GM23338 (cell line): ENCODE data around the gene ANP32A. TPM values are rescaled to one million over a fixed set of nuclear protein-coding genes. Genes with fewer than 3 reads are reported as not detected.
"Not testable (repeated sequence)": the region's sequence is repeated elsewhere in the genome, so short reads cannot be mapped to it uniquely, and the experiment has no call there.

Experiments used
- ATAC-seq: fragments of 200-7000 bp; cut with Tn5 transposase; 3 replicates; pipeline ENCODE4 v1.9.1; 2020
- DNase-seq: peaks from one replicate; pipeline ENCODE4 v3.0.0-alpha.2; 2015; ENCODE audit warnings: low spot score
- H2AFZ ChIP-seq: fragments of 200-600 bp; sonication (generic); 2 replicates; pipeline ENCODE4 v1.8.0; 2016; ENCODE audit warnings: antibody characterized with exemption, mild to moderate bottlenecking, moderate library complexity
- H3F3A ChIP-seq: fragments of 200-600 bp; sonication (generic); replicated peaks from 2 replicates; pipeline ENCODE4 v1.8.0; 2017; ENCODE audit warnings: antibody characterized with exemption, mixed run types, low read depth
- H3K27ac ChIP-seq: fragments of 200-600 bp; sonication (generic); 2 replicates; pipeline ENCODE4 v1.6.1; 2016; ENCODE audit warnings: low read depth
- H3K27me3 ChIP-seq: fragments of 200-600 bp; sonication (generic); 2 replicates; pipeline ENCODE4 v1.8.0; 2016; ENCODE audit warnings: mild to moderate bottlenecking, mixed run types, moderate library complexity; ENCODE audit not compliant: insufficient read depth
- H3K36me3 ChIP-seq: fragments of 200-600 bp; sonication (generic); 2 replicates; pipeline ENCODE4 v1.8.0; 2016; ENCODE audit warnings: mild to moderate bottlenecking; ENCODE audit not compliant: insufficient read depth
- H3K4me1 ChIP-seq: fragments of 200-600 bp; sonication (generic); 2 replicates; pipeline ENCODE4 v1.8.0; 2016; ENCODE audit warnings: mild to moderate bottlenecking, moderate library complexity; ENCODE audit not compliant: insufficient read depth
- H3K4me2 ChIP-seq: fragments of 200-600 bp; sonication (generic); 2 replicates; pipeline ENCODE4 v1.7.1; 2017; ENCODE audit warnings: mixed run types
- H3K4me3 ChIP-seq: fragments of 200-600 bp; sonication (generic); 2 replicates; pipeline ENCODE4 v1.6.1; 2016; ENCODE audit warnings: mixed run types
- H3K79me2 ChIP-seq: fragments of 200-600 bp; sonication (generic); replicated peaks from 2 replicates; pipeline ENCODE4 v1.8.0; 2017; ENCODE audit warnings: mild to moderate bottlenecking; ENCODE audit not compliant: insufficient read depth
- H3K9me2 ChIP-seq: fragments of 200-600 bp; sonication (generic); 2 replicates; pipeline ENCODE4 v1.8.0; 2017; ENCODE audit not compliant: insufficient read depth
- H4K20me1 ChIP-seq: fragments of 200-600 bp; sonication (generic); replicated peaks from 2 replicates; pipeline ENCODE4 v1.8.0; 2017; ENCODE audit warnings: mild to moderate bottlenecking; ENCODE audit not compliant: insufficient read depth
- H3K27ac Mint-ChIP-seq: 2 replicates; pipeline ENCODE4 v1.8.0; 2020; ENCODE audit warnings: inconsistent platforms, mild to moderate bottlenecking, moderate library complexity, mixed read lengths
- H3K27me3 Mint-ChIP-seq: 3 replicates; pipeline ENCODE4 v1.8.0; 2022; ENCODE audit warnings: low read depth, mild to moderate bottlenecking, moderate library complexity, mixed read lengths, inconsistent platforms; ENCODE audit not compliant: insufficient read depth, poor library complexity
- H3K36me3 Mint-ChIP-seq: 3 replicates; pipeline ENCODE4 v1.8.0; 2021; ENCODE audit warnings: low read depth, mild to moderate bottlenecking, inconsistent platforms, moderate library complexity, mixed read lengths
- H3K4me1 Mint-ChIP-seq: 3 replicates; pipeline ENCODE4 v1.8.0; 2020; ENCODE audit warnings: mild to moderate bottlenecking, inconsistent platforms, mixed read lengths
- H3K4me3 Mint-ChIP-seq: 3 replicates; pipeline ENCODE4 v1.8.0; 2021; ENCODE audit warnings: moderate library complexity, mild to moderate bottlenecking, inconsistent platforms, mixed read lengths
- H3K9me3 Mint-ChIP-seq: 3 replicates; pipeline ENCODE4 v1.8.0; 2020; ENCODE audit warnings: moderate library complexity, mild to moderate bottlenecking, inconsistent platforms, mixed read lengths
- CREB1 ChIP-seq: fragments of 250-450 bp; sonication (Bioruptor Pico); IDR thresholded peaks from 2 replicates; pipeline ENCODE4 v1.5.0; 2020; ENCODE audit warnings: low read depth, mild to moderate bottlenecking, moderate library complexity
- CTCF ChIP-seq, 2 experiments: fragments of 200-600 bp in 1 of 2; sonication (generic) in 1 of 2; conservative IDR thresholded peaks; 2 replicates each; pipeline versions ENCODE4 v1.5.1 to v1.6.1; 2016 to 2017; ENCODE audit warnings: antibody characterized with exemption in 2 of 2, low read depth in 2 of 2, mild to moderate bottlenecking in 2 of 2, moderate library complexity in 1 of 2
- EZH2 ChIP-seq: fragments of 200-600 bp; sonication (generic); IDR thresholded peaks from one replicate; pipeline ENCODE4 v1.8.0; 2017; ENCODE audit warnings: antibody characterized with exemption, mild to moderate bottlenecking, low read depth; ENCODE audit not compliant: unreplicated experiment
- JUNB ChIP-seq: IDR thresholded peaks from one replicate; pipeline ENCODE4 v1.6.1; 2016; ENCODE audit warnings: antibody characterized with exemption; ENCODE audit not compliant: unreplicated experiment
- NANOG ChIP-seq: IDR thresholded peaks from 2 replicates; pipeline ENCODE4 v1.6.1; 2016; ENCODE audit warnings: antibody characterized with exemption, borderline replicate concordance
- POLR2AphosphoS5 ChIP-seq: IDR thresholded peaks from 2 replicates; pipeline ENCODE4 v1.6.1; 2016; ENCODE audit warnings: antibody characterized with exemption, low read depth
- REST ChIP-seq: IDR thresholded peaks from one replicate; pipeline ENCODE4 v1.6.1; 2018; ENCODE audit warnings: antibody characterized with exemption; ENCODE audit not compliant: unreplicated experiment
- STAT1 ChIP-seq: IDR thresholded peaks from one replicate; pipeline ENCODE4 v1.6.1; 2016; ENCODE audit warnings: antibody characterized with exemption; ENCODE audit not compliant: unreplicated experiment
- ZNF114 ChIP-seq: fragments of 250-450 bp; sonication (Bioruptor Pico); IDR thresholded peaks from 2 replicates; pipeline ENCODE4 v1.5.0; 2020; ENCODE audit warnings: mild to moderate bottlenecking, moderate library complexity
- ZNF331 ChIP-seq: fragments of 250-450 bp; sonication (Bioruptor Pico); IDR thresholded peaks from 2 replicates; pipeline ENCODE4 v1.5.0; 2020; ENCODE audit warnings: low read depth, mild to moderate bottlenecking, moderate library complexity
- polyA plus RNA-seq: library from polyadenylated mRNA; unstranded; fragments of >200 nt; fragmentation: Nextera tagmentation; extraction: Ambion mirVana; gene quantifications from 2 replicates; pipeline ENCODE4 v1.2.1, GENCODE V29; 2016
- total RNA-seq: library from RNA; depleted of rRNA; stranded (reverse); fragments of >200 nt; shearing (Covaris generic); gene quantifications from 2 replicates; pipeline ENCODE4 v1.2.3, GENCODE V29; 2014
- TF ChIP-seq, protein P1 (sequence below): IDR thresholded peaks from 2 replicates; pipeline ENCODE4 v1.6.1; 2016; ENCODE audit warnings: antibody characterized with exemption

The ANP32A gene
- total and polyA plus RNA-seq, 2 experiments from 2014 or later = 204 to 304 TPM

DNA sequence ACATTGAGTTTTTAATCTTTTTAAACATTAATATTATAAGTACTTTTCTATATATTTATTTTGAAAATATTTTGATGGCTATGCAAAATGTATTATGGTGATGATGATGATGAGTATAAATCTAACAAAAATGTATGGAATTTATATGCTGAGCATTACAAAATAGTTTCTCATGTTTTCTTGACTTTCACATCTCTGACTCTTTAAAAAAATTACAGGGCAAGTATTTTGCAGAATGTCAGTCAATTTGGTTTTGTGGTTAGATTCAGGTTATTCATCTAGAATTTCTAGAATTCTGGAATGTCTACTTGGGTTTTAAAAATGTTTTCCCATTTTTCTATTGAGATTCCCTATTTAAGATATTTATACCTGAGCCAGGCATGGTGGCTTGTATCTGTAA is 41.7 kb upstream of the ANP32A start (continued):
- no peak for TF ChIP-seq EZH2

DNA sequence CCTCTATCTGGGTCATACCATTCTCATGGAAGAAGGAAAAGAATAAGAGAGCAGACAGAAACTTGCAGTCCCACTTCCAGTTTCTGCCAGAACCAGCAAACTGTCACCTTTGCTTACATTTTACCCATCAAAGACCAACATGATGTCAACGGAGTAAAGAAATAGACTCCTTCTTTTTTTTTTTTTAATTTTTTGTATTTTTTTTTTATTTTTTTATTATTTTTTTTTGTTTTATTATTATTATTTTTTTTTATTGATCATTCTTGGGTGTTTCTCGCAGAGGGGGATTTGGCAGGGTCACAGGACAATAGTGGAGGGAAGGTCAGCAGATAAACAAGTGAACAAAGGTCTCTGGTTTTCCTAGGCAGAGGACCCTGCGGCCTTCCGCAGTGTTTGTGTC is 38.0 kb upstream of the ANP32A start:
- ATAC-seq, H3K4me3 ChIP-seq: not testable (repeated sequence)

DNA sequence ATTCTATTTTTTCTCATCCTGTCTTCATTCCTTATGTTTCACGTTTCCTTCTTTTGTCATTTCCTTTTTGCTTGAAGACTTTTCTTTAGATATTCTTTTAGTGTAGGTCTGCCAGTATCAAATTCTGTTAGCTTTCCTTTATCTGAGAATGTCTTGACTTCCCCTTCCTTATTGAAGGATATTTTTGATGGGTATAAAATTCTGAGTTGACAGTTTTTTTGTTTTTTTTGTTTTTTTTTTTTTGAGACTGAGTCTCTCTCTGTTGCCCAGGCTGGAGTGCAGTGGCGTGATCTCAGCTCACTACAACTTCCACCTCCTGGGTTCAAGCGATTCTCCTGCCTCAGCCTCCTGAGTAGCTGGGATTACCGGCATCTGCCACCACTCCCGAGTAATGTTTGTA is 36.7 kb upstream of the ANP32A start:
- not testable (repeated sequence) for ATAC-seq, H3K4me3 ChIP-seq, H3K36me3 ChIP-seq, H3K4me2 ChIP-seq, H3K27me3 ChIP-seq, H3K4me1 ChIP-seq, H4K20me1 ChIP-seq, H3F3A ChIP-seq, H3K27ac ChIP-seq, H3K27me3 Mint-ChIP-seq, H3K9me2 ChIP-seq, DNase-seq, H3K27ac Mint-ChIP-seq, H2AFZ ChIP-seq, H3K4me1 Mint-ChIP-seq, H3K79me2 ChIP-seq, H3K4me3 Mint-ChIP-seq
- Mint-ChIP-seq H3K36me3 (peaks cover 12% of the 10 kb centered on the region), H3K9me3 (peaks cover 40% of the 10 kb centered on the region)

More for the DNA sequence above, 38.0 kb upstream of the ANP32A start:
- not testable (repeated sequence) for H3F3A ChIP-seq, H4K20me1 ChIP-seq, H3K4me1 ChIP-seq, DNase-seq, H3K79me2 ChIP-seq, H3K27ac Mint-ChIP-seq, H3K4me1 Mint-ChIP-seq, H2AFZ ChIP-seq, H3K27me3 ChIP-seq, H3K9me2 ChIP-seq, H3K4me3 Mint-ChIP-seq, H3K27ac ChIP-seq, H3K4me2 ChIP-seq, H3K36me3 ChIP-seq, H3K27me3 Mint-ChIP-seq
- peaks cover 12% of the 10 kb centered on the region for H3K36me3 Mint-ChIP-seq
- peaks cover 44% of the 10 kb centered on the region for H3K9me3 Mint-ChIP-seq

DNA sequence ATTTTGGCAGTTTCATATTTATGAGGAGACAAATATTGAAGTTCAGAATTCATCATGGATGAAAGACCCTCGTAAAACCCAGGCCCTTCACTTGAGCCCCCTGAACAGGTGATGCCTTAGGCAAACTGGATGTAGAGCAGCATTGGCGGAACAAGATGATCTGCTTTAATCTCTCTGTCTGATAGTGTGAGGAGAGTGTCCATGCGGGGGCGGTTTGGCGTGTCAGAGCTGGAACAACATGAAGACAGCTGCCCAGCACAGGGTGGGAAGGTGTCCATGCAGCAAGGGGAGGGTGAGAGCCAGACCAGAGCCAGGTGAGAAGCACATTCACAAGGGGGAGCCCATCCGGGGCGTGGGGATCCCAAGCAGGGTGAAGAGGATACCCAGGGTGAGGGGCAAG is 31.8 kb upstream of the ANP32A start:
- Histone ChIP-seq H2AFZ (no peak overlapping the region), H3K27ac (no peak overlapping the region), H3K79me2 (no peaks in the 10 kb centered on the region), H4K20me1 (no peaks in the 10 kb centered on the region), H3K27me3 (no peaks in the 10 kb centered on the region), H3K4me3 (no peak overlapping the region), H3K9me2 (no peaks in the 10 kb centered on the region), H3K36me3 (no peaks in the 10 kb centered on the region), H3K4me1 (no peaks in the 10 kb centered on the region), H3K4me2 (no peak overlapping the region), H3F3A (no peaks in the 10 kb centered on the region)
- H3K27me3 Mint-ChIP-seq = peaks cover 1% of the 10 kb centered on the region
- no peak overlapping the region for H3K4me3 Mint-ChIP-seq
- ATAC-seq (no peak; the same call in 2 of the 3 replicates), DNase-seq (no peak)
- 0 out of 3 replicates have a peak, but pooled peaks cover 2% of the 10 kb centered on the region for H3K36me3 Mint-ChIP-seq
- H3K4me1 Mint-ChIP-seq = no peaks in the 10 kb centered on the region
- H3K9me3 Mint-ChIP-seq = peaks cover 11% of the 10 kb centered on the region; the same call in 2 of the 3 replicates
- H3K27ac Mint-ChIP-seq = no peak overlapping the region
- TF ChIP-seq CREB1 (CRISPR knock-in tag) (no peak), CTCF (conservative IDR thresholded peaks at IDR 0.05; ENCODE audit: low read depth in 2 of 2) (no peak), NANOG (no peak), POLR2AphosphoS5 (no peak), EZH2 (no peak), STAT1 (no peak), JUNB (no peak), REST (no peak), ZNF331 (CRISPR knock-in tag) (no peak), ZNF114 (CRISPR knock-in tag) (no peak)
- TF ChIP-seq, protein P1, sequence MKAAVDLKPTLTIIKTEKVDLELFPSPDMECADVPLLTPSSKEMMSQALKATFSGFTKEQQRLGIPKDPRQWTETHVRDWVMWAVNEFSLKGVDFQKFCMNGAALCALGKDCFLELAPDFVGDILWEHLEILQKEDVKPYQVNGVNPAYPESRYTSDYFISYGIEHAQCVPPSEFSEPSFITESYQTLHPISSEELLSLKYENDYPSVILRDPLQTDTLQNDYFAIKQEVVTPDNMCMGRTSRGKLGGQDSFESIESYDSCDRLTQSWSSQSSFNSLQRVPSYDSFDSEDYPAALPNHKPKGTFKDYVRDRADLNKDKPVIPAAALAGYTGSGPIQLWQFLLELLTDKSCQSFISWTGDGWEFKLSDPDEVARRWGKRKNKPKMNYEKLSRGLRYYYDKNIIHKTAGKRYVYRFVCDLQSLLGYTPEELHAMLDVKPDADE = no peak
